IPS-NIHi7 (cell line): Measurements from ENCODE around the gene KLK1.

ENCODE experiments used
- DNase-seq: peaks from one replicate; pipeline ENCODE4 v3.0.0; 2012; ENCODE audit warnings: mixed read lengths; ENCODE audit errors: extremely low spot score

The KLK1 gene

GRCh38 chr19:50823389-50824042, at the start of gene KLK1:
KLK1 (minus strand) TSS chr19:50823787; CDS start chr19:50823748, 39 bp downstream.
- DNase-seq = no peak

DNA sequence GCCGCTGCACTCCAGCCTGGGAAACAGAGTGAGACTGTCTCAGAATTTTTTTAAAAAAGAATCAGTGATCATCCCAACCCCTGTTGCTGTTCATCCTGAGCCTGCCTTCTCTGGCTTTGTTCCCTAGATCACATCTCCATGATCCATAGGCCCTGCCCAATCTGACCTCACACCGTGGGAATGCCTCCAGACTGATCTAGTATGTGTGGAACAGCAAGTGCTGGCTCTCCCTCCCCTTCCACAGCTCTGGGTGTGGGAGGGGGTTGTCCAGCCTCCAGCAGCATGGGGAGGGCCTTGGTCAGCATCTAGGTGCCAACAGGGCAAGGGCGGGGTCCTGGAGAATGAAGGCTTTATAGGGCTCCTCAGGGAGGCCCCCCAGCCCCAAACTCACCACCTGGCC, 49.5 kb upstream of the KLK1 start, which contains the start of gene KLK2:
Gene KLK2, plus strand, starts transcription at position 384 of the 400 bp plus-strand sequence. CDS start 35 bp downstream, outside the sequence.
- no peak for DNase-seq

DNA sequence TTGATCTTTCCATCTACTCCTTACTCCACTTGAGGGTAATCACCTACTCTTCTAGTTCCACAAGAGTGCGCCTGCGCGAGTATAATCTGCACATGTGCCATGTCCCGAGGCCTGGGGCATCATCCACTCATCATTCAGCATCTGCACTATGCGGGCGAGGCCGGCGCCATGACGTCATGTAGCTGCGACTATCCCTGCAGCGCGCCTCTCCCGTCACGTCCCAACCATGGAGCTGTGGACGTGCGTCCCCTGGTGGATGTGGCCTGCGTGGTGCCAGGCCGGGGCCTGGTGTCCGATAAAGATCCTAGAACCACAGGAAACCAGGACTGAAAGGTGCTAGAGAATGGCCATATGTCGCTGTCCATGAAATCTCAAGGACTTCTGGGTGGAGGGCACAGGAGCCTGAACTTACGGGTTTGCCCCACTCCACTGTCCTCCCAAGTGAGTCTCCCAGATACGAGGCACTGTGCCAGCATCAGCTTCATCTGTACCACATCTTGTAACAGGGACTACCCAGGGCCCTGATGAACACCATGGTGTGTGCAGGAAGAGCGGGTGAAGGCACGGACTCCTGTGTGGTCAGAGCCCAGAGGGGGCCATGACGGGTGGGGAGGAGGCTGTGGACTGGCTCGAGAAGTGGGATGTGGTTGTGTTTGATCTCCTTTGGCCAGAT, 47.0 kb upstream of the KLK1 start:
- peak; percentile 39 for DNase-seq

DNA sequence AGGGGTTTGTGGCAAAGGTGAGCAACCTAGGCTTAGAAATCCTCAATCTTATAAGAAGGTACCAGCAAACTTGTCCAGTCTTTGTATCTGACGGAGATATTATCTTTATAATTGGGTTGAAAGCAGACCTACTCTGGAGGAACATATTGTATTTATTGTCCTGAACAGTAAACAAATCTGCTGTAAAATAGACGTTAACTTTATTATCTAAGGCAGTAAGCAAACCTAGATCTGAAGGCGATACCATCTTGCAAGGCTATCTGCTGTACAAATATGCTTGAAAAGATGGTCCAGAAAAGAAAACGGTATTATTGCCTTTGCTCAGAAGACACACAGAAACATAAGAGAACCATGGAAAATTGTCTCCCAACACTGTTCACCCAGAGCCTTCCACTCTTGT, 45.9 kb upstream of the KLK1 start:
- DNase-seq = no peak

- DNase-seq = no peak
These were observed 38.1 kb upstream of the KLK1 start for GRCh38 chr19:50861496-50862286.

DNA sequence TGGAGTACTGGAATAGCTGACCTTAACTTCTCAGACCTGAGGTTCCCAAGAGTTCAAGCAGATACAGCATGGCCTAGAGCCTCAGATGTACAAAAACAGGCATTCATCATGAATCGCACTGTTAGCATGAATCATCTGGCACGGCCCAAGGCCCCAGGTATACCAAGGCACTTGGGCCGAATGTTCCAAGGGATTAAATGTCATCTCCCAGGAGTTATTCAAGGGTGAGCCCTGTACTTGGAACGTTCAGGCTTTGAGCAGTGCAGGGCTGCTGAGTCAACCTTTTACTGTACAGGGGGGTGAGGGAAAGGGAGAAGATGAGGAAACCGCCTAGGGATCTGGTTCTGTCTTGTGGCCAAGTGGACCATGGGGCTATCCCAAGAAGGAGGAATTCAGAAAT, 37.4 kb upstream of the KLK1 start:
- DNase-seq = no peak

GRCh38 chr19:50859849-50860248, 36.3 kb upstream of the KLK1 start:
- no peak for DNase-seq

- DNase-seq = peak; percentile 49
These were observed 35.3 kb upstream of the KLK1 start for GRCh38 chr19:50858886-50859285.

DNA sequence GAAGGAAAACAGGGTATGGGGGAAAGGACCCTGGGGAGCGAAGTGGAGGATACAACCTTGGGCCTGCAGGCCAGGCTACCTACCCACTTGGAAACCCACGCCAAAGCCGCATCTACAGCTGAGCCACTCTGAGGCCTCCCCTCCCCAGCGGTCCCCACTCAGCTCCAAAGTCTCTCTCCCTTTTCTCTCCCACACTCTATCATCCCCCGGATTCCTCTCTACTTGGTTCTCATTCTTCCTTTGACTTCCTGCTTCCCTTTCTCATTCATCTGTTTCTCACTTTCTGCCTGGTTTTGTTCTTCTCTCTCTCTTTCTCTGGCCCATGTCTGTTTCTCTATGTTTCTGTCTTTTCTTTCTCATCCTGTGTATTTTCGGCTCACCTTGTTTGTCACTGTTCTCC, 33.8 kb upstream of the KLK1 start:
- DNase-seq = no peak

- DNase-seq = no peak
These were observed 31.2 kb upstream of the KLK1 start, which contains the start of gene KLK3 for GRCh38 chr19:50854636-50855410. KLK3 (plus strand) TSS chr19:50854915; CDS start chr19:50854956, 41 bp downstream.

GRCh38 chr19:50851620-50852019, 28.0 kb upstream of the KLK1 start:
- no peak for DNase-seq

GRCh38 chr19:50850738-50851137, 27.2 kb upstream of the KLK1 start:
- no peak for DNase-seq

GRCh38 chr19:50844296-50844935, 20.8 kb upstream of the KLK1 start:
- DNase-seq = no peak

- no peak for DNase-seq
These were observed 20.2 kb upstream of the KLK1 start for GRCh38 chr19:50843701-50844221.

DNA sequence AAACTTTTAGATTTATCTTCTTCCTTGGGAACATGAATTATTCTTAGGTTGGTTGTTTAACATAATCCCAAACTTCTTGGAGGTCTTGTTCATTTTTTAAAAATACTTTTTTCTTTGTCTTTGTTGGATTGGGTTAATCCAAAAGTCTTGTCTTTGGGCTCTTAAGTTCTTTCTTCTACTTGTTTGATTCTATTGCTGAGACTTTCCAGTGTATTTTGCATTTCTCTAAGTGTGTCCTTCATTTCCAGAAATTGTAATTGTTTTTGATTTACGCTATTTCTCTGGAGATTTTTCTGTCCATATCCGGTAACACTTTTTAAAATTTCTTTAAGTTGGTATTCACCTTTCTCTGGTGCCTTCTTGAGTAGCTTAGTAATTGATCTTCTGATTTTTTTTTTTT, 19.6 kb upstream of the KLK1 start:
- no peak for DNase-seq

DNA sequence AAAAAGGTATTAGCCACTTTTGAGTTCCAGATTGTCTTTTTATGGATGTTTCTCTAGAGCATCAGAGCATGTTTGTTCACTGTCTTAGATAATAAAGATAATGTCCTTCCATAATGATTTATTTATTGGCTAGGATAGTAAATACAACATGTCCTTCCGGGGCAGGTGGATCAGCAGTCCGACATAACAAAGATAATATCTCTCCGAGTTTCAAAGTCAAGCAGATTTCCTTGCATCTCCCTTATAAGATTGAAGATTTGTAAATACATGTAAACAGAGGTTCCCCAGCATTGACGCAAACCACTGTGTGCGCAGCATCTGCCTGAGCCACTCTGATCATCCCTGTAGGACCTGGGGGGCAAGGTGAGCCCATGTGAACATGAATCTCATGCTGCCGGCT, 18.5 kb upstream of the KLK1 start:
- DNase-seq = no peak

DNA sequence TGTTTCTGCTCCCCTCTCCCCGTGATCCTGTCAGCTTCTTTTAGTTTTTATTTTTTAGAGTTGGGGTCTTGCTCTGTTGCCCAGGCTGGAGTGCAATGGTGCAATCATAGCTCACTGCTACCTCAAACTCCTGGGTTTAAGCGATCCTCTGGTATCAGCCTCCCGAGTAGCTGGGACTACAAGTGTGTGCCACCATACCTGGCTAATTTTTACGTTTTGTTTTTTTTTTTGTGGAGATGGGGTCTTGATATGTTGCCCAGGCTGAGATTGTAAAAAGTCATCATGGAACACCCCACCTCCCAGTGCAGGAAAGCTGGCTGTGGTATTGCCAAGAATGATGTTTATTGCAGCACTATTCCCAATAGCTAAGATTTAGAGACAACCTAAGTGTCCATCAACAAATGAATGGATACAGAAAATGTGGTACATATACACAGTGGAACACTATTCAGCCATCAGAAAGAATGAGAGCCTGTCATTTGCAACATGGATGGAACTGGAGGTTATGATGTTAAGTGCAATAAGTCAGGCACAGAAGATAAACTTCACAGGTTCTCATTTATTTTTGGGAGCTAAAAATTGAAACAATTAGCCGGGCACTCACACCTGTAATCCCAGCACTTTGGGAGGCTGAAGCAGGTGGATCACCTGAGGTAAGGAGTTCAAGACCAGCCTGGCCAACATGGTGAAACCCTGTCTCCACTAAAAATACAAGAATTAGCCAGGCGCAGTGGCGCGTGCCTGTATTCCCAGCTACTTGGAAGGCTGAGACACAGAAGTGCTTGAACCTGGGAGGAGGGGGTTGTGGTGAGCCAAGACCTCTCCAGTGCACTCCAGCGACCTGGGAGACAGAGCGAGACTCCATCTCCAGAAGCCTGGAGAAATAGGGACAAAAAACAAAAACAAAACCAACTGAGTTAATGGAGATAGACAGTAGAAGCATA, 16.4 kb upstream of the KLK1 start:
- DNase-seq = no peak

GRCh38 chr19:50838239-50838638, 14.7 kb upstream of the KLK1 start:
- DNase-seq = peak; percentile 64

DNA sequence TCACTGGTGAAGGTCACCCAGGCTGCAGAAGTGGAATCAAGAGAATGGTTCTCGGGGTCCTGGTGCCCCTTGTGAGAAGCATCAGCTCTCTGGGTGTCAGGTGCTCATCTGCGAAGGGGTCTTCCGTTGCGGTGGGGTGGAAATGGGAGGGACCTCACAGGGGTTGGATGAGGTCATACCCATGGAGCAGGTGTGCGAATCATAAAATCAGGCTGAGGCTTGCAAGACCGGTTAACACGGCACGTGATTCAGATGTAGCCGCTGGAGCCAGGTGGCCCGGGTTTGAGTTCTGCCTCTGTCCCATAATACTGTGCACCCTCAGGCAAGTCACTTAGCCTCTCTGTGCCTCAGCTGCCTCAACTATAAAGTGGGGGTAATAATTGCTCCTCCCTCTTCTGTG, 13.7 kb upstream of the KLK1 start:
- DNase-seq = no peak
